K562 (cell line): Measurements from ENCODE around the gene CFAP410. TPM values are rescaled to one million over a fixed set of nuclear protein-coding genes. Genes with fewer than 3 reads are reported as not detected.

Source experiments
- ASH1L ChIP-seq: fragments of 450-650 bp; IDR thresholded peaks from 2 replicates; pipeline ENCODE4 v1.6.1; 2018; ENCODE audit warnings: borderline replicate concordance, mild to moderate bottlenecking, low read depth; ENCODE audit not compliant: partially characterized antibody
- ATF1 ChIP-seq, 2 experiments: fragments of 450-650 bp in 1 of 2; IDR thresholded peaks; 2 replicates each; pipeline ENCODE4 v1.6.1; 2016; ENCODE audit warnings: missing compliant biosample characterization in 1 of 2, missing genetic modification characterization in 1 of 2
- BACH1 ChIP-seq: fragments of 200-800 bp; sonication (Bioruptor generic); IDR thresholded peaks from 2 replicates; pipeline ENCODE4 v1.6.1; 2016; ENCODE audit warnings: missing genetic modification characterization, missing compliant biosample characterization
- CBFA2T3 ChIP-seq: fragments of 450-650 bp; IDR thresholded peaks from 2 replicates; pipeline ENCODE4 v1.6.1; 2017
- CEBPB ChIP-seq: fragments of 450-650 bp; IDR thresholded peaks from 2 replicates; pipeline ENCODE4 v1.6.1; 2016; ENCODE audit warnings: missing genetic modification characterization, missing compliant biosample characterization
- E2F5 ChIP-seq: sonication (generic); formaldehyde crosslinking; IDR thresholded peaks from 2 replicates; pipeline ENCODE4 v1.8.0; 2022; ENCODE audit warnings: mild to moderate bottlenecking, missing genetic modification reagents
- NELFE ChIP-seq: IDR thresholded peaks from 2 replicates; pipeline ENCODE4 v1.6.1; 2011; ENCODE audit warnings: mild to moderate bottlenecking; ENCODE audit not compliant: insufficient read depth, insufficient read length
- NR2C2 ChIP-seq, 2 experiments: fragments of 200-800 bp in 1 of 2; sonication (Bioruptor generic) in 1 of 2; sonication (generic) in 1 of 2; formaldehyde crosslinking in 1 of 2; IDR thresholded peaks; 2 replicates each; pipeline versions ENCODE4 v1.6.1 to v1.8.0; 2016 to 2022; ENCODE audit warnings: mild to moderate bottlenecking in 1 of 2, missing compliant biosample characterization in 1 of 2, missing genetic modification characterization in 1 of 2, missing genetic modification reagents in 1 of 2
- PHF20 ChIP-seq: fragments of 450-650 bp; IDR thresholded peaks from 2 replicates; pipeline ENCODE4 v1.6.1; 2018; ENCODE audit not compliant: partially characterized antibody
- SAFB2 ChIP-seq: fragments of 200-400 bp; formaldehyde crosslinking; IDR thresholded peaks from 2 replicates; pipeline ENCODE4 v1.6.1; 2018; ENCODE audit warnings: borderline replicate concordance, low read length, low read depth, moderate library complexity; ENCODE audit not compliant: severe bottlenecking
- TAL1 ChIP-seq: fragments of 450-650 bp; IDR thresholded peaks from 2 replicates; pipeline ENCODE4 v1.6.1; 2016; ENCODE audit warnings: mild to moderate bottlenecking
- TSC22D4 ChIP-seq: fragments of 450-650 bp; IDR thresholded peaks from 2 replicates; pipeline ENCODE4 v1.6.1; 2016; ENCODE audit warnings: missing genetic modification characterization, missing biosample characterization, control low read depth
- ZBTB33 ChIP-seq: sonication (generic); formaldehyde crosslinking; IDR thresholded peaks from 2 replicates; pipeline ENCODE4 v1.8.1; 2023; ENCODE audit warnings: mild to moderate bottlenecking, missing genetic modification reagents
- ZBTB5 ChIP-seq: fragments of 450-650 bp; IDR thresholded peaks from 2 replicates; pipeline ENCODE4 v1.6.1; 2017; ENCODE audit warnings: antibody characterized with exemption
- ZNF175 ChIP-seq: fragments of 200-800 bp; sonication (Bioruptor generic); IDR thresholded peaks from 2 replicates; pipeline ENCODE4 v1.6.1; 2016; ENCODE audit warnings: low read depth, mild to moderate bottlenecking, missing genetic modification characterization, missing compliant biosample characterization
- ZNF197 ChIP-seq: fragments of 200-800 bp; sonication (Bioruptor generic); IDR thresholded peaks from 2 replicates; pipeline ENCODE4 v1.6.1; 2016; ENCODE audit warnings: low read depth, missing genetic modification characterization, missing compliant biosample characterization
- ZNF224 ChIP-seq: sonication (generic); formaldehyde crosslinking; IDR thresholded peaks from 2 replicates; pipeline ENCODE4 v1.8.0; 2022; ENCODE audit warnings: mild to moderate bottlenecking, missing genetic modification reagents
- ZNF3 ChIP-seq: fragments of 250-450 bp; sonication (Bioruptor Pico); IDR thresholded peaks from 2 replicates; pipeline ENCODE4 v1.5.0; 2021; ENCODE audit warnings: mild to moderate bottlenecking, moderate library complexity
- ZNF655 ChIP-seq: fragments of 250-450 bp; sonication (Bioruptor Pico); IDR thresholded peaks from 2 replicates; pipeline ENCODE4 v1.5.0; 2021
- ZNF668 ChIP-seq: fragments of 250-450 bp; sonication (Bioruptor Pico); IDR thresholded peaks from 2 replicates; pipeline ENCODE4 v1.8.0; 2022; ENCODE audit warnings: mild to moderate bottlenecking, inconsistent platforms
- ZNF717 ChIP-seq: fragments of 250-450 bp; sonication (Bioruptor Pico); IDR thresholded peaks from 2 replicates; pipeline ENCODE4 v1.5.0; 2021
- polyA plus RNA-seq, 8 experiments: library from polyadenylated mRNA; depleted of rRNA in 4 of 8; stranded (reverse) in 5 of 8; unstranded in 3 of 8; fragments of >200 nt; fragmentation: Nextera tagmentation in 2 of 8; fragmentation: Illumina TruSeq in 1 of 8; extraction: Ambion mirVana in 2 of 8; extraction: Trizol in 1 of 8; gene quantifications; 2 replicates each; pipeline versions ENCODE4 v1.2.1 to v1.2.3, GENCODE V29; 2011 to 2014; ENCODE audit warnings: inconsistent platforms in 1 of 8, missing spikeins in 1 of 8
- total RNA-seq, 7 experiments: library from RNA; depleted of rRNA in 6 of 7; stranded (reverse); fragments of >200 nt in 6 of 7; fragmentation: Illumina TruSeq in 2 of 7; extraction: Trizol in 2 of 7; gene quantifications; 2 replicates each; pipeline versions ENCODE4 v1.2.1 to v1.2.3, GENCODE V29; 2011 to 2021; ENCODE audit warnings: low replicate concordance in 1 of 7

The CFAP410 gene
- total and polyA plus RNA-seq, 9 of the 15 experiments (the other 6 are each of a cell fraction or from before 2014, with no cell fraction given) = 0.07 to 17.3 (median 2.3) TPM

- TF ChIP-seq CBFA2T3 (no peak), TSC22D4 (no peak), SAFB2 (no peak), ZNF655 (CRISPR knock-in tag) (no peak), CEBPB (no peak), BACH1 (tag) (no peak), ASH1L (no peak), ZNF224 (CRISPR knock-in tag) (no peak), NR2C2 (CRISPR knock-in tag; IDR thresholded peaks at IDR 0.05) (0 out of 2 replicates have a peak, but pooled peaks have one; percentile 38), NR2C2 (tag; IDR thresholded peaks at IDR 0.05) (peak; percentile 72; the same call in 1 of the 2 replicates), ZBTB33 (CRISPR knock-in tag) (0 out of 2 replicates have a peak, but pooled peaks have one; percentile 31), E2F5 (no peak), PHF20 (peak; percentile 100), ZNF668 (CRISPR knock-in tag) (0 out of 2 replicates have a peak, but pooled peaks have one; percentile 46), ZNF3 (CRISPR knock-in tag) (no peak), NELFE (no peak), TAL1 (no peak), ATF1 (CRISPR knock-in tag; IDR thresholded peaks at IDR 0.05) (peak; percentile 99), ATF1 (tag; IDR thresholded peaks at IDR 0.05) (peak; percentile 100), ZNF717 (CRISPR knock-in tag) (no peak), ZNF197 (CRISPR knock-in tag) (0 out of 2 replicates have a peak, but pooled peaks have one; percentile 57), ZBTB5 (no peak), ZNF175 (no peak)
Measured at GRCh38 chr21:44338971-44339910, at the start of gene CFAP410 (continued).
